Fibroblast of mammary gland (primary cell): ENCODE data around the gene TLCD3A.
A peak's percentile ranks its signal among the peaks of the same experiment; 100 is the strongest.
"Not testable (repeated sequence)": the region's sequence is repeated elsewhere in the genome, so short reads cannot be mapped to it uniquely, and the experiment has no call there.

Experiments
- DNase-seq: peaks from one replicate; pipeline ENCODE4 v3.0.0-alpha.2; 2010; ENCODE audit warnings: low read depth
- H3K4me3 ChIP-seq: 2 replicates; pipeline ENCODE4 v1.5.1; 2011; ENCODE audit warnings: low read depth, mild to moderate bottlenecking, low read length, moderate library complexity; ENCODE audit not compliant: control insufficient read depth
- TF ChIP-seq, protein P1 (sequence below): conservative IDR thresholded peaks from 2 replicates; pipeline ENCODE4 v1.5.1; 2011; ENCODE audit warnings: low read depth, low read length, inconsistent platforms; ENCODE audit not compliant: control insufficient read depth, insufficient read depth

Gene TLCD3A

DNA sequence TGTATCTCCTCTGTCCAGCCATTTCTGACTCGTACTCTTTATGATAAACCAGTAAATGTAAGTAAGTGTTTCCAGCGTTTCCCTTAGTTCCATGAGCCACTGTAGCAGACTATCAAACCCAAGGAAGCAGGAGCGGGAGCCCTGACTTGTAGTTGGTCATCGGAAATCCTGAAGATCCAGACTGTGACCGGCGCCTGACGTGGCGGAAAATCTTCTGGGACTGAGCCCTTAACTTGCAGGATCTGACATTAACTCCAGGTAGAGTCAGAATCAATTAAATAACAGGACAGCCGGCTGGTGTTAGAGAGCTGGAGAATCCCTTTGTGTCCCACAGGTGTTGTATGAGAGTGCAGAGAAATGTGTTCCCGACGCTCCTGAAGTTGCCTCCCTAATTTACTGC is 45.7 kb downstream of the TLCD3A start:
- DNase-seq, result no peak
- H3K4me3 ChIP-seq, result no peak overlapping the region
- TF ChIP-seq, protein P1, sequence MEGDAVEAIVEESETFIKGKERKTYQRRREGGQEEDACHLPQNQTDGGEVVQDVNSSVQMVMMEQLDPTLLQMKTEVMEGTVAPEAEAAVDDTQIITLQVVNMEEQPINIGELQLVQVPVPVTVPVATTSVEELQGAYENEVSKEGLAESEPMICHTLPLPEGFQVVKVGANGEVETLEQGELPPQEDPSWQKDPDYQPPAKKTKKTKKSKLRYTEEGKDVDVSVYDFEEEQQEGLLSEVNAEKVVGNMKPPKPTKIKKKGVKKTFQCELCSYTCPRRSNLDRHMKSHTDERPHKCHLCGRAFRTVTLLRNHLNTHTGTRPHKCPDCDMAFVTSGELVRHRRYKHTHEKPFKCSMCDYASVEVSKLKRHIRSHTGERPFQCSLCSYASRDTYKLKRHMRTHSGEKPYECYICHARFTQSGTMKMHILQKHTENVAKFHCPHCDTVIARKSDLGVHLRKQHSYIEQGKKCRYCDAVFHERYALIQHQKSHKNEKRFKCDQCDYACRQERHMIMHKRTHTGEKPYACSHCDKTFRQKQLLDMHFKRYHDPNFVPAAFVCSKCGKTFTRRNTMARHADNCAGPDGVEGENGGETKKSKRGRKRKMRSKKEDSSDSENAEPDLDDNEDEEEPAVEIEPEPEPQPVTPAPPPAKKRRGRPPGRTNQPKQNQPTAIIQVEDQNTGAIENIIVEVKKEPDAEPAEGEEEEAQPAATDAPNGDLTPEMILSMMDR, result no peak

GRCh38 chr17:781805-782731 is 49.7 kb downstream of the TLCD3A start, which contains the start of the genes GLOD4 and MRM3:
Gene GLOD4 (minus strand): TSS chr17:782280. CDS start chr17:782255, 25 bp downstream.
Gene MRM3 (plus strand): TSS chr17:782353. CDS start chr17:782379, 26 bp downstream.
- TF ChIP-seq, protein P1, result no peak
- DNase-seq, result peak; percentile 84
- H3K4me3 ChIP-seq, result peak within 1 kb of the TSS; percentile 99

DNA sequence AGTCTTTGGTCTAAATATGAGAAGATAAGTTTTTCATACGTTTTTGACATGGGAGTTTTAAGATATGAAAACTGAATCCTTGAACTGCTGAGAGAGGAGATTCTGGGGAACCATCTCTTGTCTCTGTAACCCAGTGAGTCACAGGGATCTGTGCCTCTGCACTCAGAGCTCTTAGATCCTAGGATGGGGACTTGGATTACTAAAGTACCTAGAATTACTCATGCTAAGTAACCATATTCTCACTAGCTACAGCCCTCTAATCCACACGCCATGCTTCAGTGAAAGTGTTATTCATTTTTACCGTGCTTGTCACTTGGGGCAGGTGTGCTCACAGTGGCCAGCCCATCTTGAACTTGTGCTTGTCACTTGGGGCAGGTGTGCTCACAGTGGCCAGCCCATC is 51.7 kb downstream of the TLCD3A start:
- H3K4me3 ChIP-seq, result no peak overlapping the region
- DNase-seq, result peak; percentile 27

GRCh38 chr17:785901-786300 is 53.5 kb downstream of the TLCD3A start:
- not testable (repeated sequence) for DNase-seq, H3K4me3 ChIP-seq

More for the DNA sequence above, 51.7 kb downstream of the TLCD3A start:
- TF ChIP-seq, protein P1, result no peak

- H3K4me3 ChIP-seq, result no peak overlapping the region
- no peak for DNase-seq
- TF ChIP-seq, protein P1, result no peak
Observed at GRCh38 chr17:787641-788221, 55.3 kb downstream of the TLCD3A start.

GRCh38 chr17:788551-788950 is 56.2 kb downstream of the TLCD3A start:
- H3K4me3 ChIP-seq, result no peak overlapping the region
- no peak for DNase-seq
- TF ChIP-seq, protein P1, result no peak
